B cell (primary cell): ENCODE results near the gene LRIT2. TPM values are rescaled to one million over a fixed set of nuclear protein-coding genes. Genes with fewer than 3 reads are reported as not detected.

Experiments
- ATAC-seq: fragments of 200-7000 bp; cut with Tn5 transposase; one replicate; pipeline ENCODE4 v1.10.0; 2021; ENCODE audit warnings: low read depth, mild to moderate bottlenecking, moderate number of reproducible peaks, moderate library complexity
- CTCF ChIA-PET: fragments of 350-600 bp; sonication (Branson Sonifier 250); formaldehyde crosslinking; loops from one replicate; lab custom pipeline; 2021; ENCODE audit warnings: antibody characterized with exemption, inconsistent platforms; lab: Charles Lee
- POLR2A ChIA-PET: fragments of 350-600 bp; sonication (Branson Sonifier 250); formaldehyde crosslinking; loops from one replicate; lab custom pipeline; 2021; ENCODE audit warnings: antibody characterized with exemption; lab: Charles Lee
- DNase-seq: peaks from one replicate; pipeline ENCODE4 v3.0.0; 2013
- H2AFZ ChIP-seq: 2 replicates; pipeline ENCODE4 v1.6.1; 2012; ENCODE audit warnings: mild to moderate bottlenecking, low read depth, low read length; ENCODE audit not compliant: insufficient read depth, poor library complexity, severe bottlenecking
- H3K27ac ChIP-seq, 2 donors: 1 replicate in 1 of 2; 2 replicates in 1 of 2; pipeline ENCODE4 v1.5.1; 2012 to 2013; ENCODE audit warnings: low read length in 2 of 2, mild to moderate bottlenecking in 2 of 2, moderate library complexity in 1 of 2
- H3K27me3 ChIP-seq, 4 experiments: fragments of 200-600 bp in 1 of 4; sonication (generic) in 1 of 4; replicated peaks in 1 of 4; 1 replicate in 2 of 4; 2 replicates in 2 of 4; pipeline versions ENCODE4 v1.6.1 to v1.7.0; 2013 to 2016; ENCODE audit warnings: low read length in 3 of 4, mild to moderate bottlenecking in 2 of 4, mixed read lengths in 1 of 4, moderate library complexity in 1 of 4; ENCODE audit not compliant: insufficient read depth in 4 of 4, control insufficient read depth in 3 of 4; ENCODE audit errors: control extremely low read depth in 1 of 4
- H3K36me3 ChIP-seq, 2 experiments: replicated peaks in 1 of 2; 1 replicate in 1 of 2; 2 replicates in 1 of 2; pipeline versions ENCODE4 v1.6.1 to v1.7.1; 2013; ENCODE audit warnings: low read length in 1 of 2; ENCODE audit not compliant: insufficient read depth in 2 of 2, control insufficient read depth in 1 of 2; ENCODE audit errors: control extremely low read depth in 1 of 2, extremely low read depth in 1 of 2
- H3K4me1 ChIP-seq, 2 donors: fragments of 200-600 bp in 1 of 2; sonication (generic) in 1 of 2; 1 replicate in 1 of 2; 2 replicates in 1 of 2; pipeline versions ENCODE4 v1.5.1 to v1.6.1; 2013 to 2017; ENCODE audit warnings: low read length in 2 of 2; ENCODE audit not compliant: control insufficient read depth in 2 of 2, insufficient read depth in 2 of 2
- H3K4me2 ChIP-seq: replicated peaks from 2 replicates; pipeline ENCODE3; 2012; ENCODE audit warnings: mild to moderate bottlenecking, low read depth, low read length; ENCODE audit not compliant: poor library complexity, severe bottlenecking
- H3K4me3 ChIP-seq, 5 experiments: fragments of 200-600 bp in 1 of 5; sonication (generic) in 1 of 5; 1 replicate in 3 of 5; 2 replicates in 2 of 5; pipeline versions ENCODE4 v1.5.1 to v1.7.0; 2011 to 2016; ENCODE audit warnings: low read length in 4 of 5, mild to moderate bottlenecking in 4 of 5, low read depth in 2 of 5, control low read depth in 1 of 5, moderate library complexity in 1 of 5; ENCODE audit not compliant: insufficient read depth in 1 of 5; ENCODE audit errors: control extremely low read depth in 1 of 5, extremely low read depth in 1 of 5
- H3K79me2 ChIP-seq: fragments of 200-600 bp; sonication (generic); one replicate; pipeline ENCODE4 v1.6.0; 2016; ENCODE audit warnings: low read length; ENCODE audit not compliant: control insufficient read depth, insufficient read depth
- H3K9ac ChIP-seq: fragments of 200-600 bp; sonication (generic); 2 replicates; pipeline ENCODE4 v1.6.1; 2017; ENCODE audit warnings: mild to moderate bottlenecking, low read length, moderate library complexity
- H3K9me3 ChIP-seq, 3 donors: one replicate each; pipeline versions ENCODE4 v1.6.1 to v1.7.1; 2013; ENCODE audit warnings: low read length in 2 of 3; ENCODE audit not compliant: control insufficient read depth in 2 of 3, insufficient read depth in 1 of 3; ENCODE audit errors: control extremely low read depth in 1 of 3
- H4K20me1 ChIP-seq: 2 replicates; pipeline ENCODE4 v1.6.0; 2012; ENCODE audit warnings: mild to moderate bottlenecking, low read length; ENCODE audit not compliant: insufficient read depth, control insufficient read depth, poor library complexity, severe bottlenecking
- H3K27ac Mint-ChIP-seq: one replicate; pipeline ENCODE4 v1.8.0; 2021; ENCODE audit warnings: mixed read lengths
- H3K27me3 Mint-ChIP-seq: one replicate; pipeline ENCODE4 v1.8.0; 2021; ENCODE audit warnings: mixed read lengths
- H3K4me1 Mint-ChIP-seq: one replicate; pipeline ENCODE4 v1.8.0; 2021; ENCODE audit warnings: mixed read lengths
- H3K4me3 Mint-ChIP-seq: one replicate; pipeline ENCODE4 v1.8.0; 2021; ENCODE audit warnings: mixed read lengths
- H3K9me3 Mint-ChIP-seq: one replicate; pipeline ENCODE4 v1.8.0; 2022; ENCODE audit warnings: mixed read lengths; ENCODE audit not compliant: insufficient read depth
- CTCF ChIP-seq: fragments of 200-600 bp; IDR thresholded peaks from one replicate; pipeline ENCODE4 v1.8.0; 2022; ENCODE audit warnings: antibody characterized with exemption, mild to moderate bottlenecking
- EZH2 ChIP-seq: IDR thresholded peaks from 2 replicates; pipeline ENCODE4 v1.6.1; 2012; ENCODE audit warnings: borderline replicate concordance, low read depth, mild to moderate bottlenecking, moderate library complexity, low read length; ENCODE audit not compliant: insufficient read depth, poor library complexity, severe bottlenecking
- WGBS: methylation state at CpG from one replicate; pipeline ENCODE4 v1.1.5; 2013; ENCODE audit warnings: missing lambda C conversion rate; ENCODE audit not compliant: insufficient coverage; 5-methylcytosine and 5-hydroxymethylcytosine counted together
- intact Hi-C: fragments of 100-400 bp; cut with micrococcal nuclease; formaldehyde crosslinking; loops from one replicate; pipeline ENCODE4 v1.10.0; 2022
- polyA plus RNA-seq: library from polyadenylated mRNA; depleted of rRNA; stranded (reverse); fragments of >200 nt; gene quantifications from 2 replicates; pipeline ENCODE4 v1.2.3, GENCODE V29; 2012
- total RNA-seq, 2 donors: library from RNA; stranded (reverse); fragments of 120-200 nt in 1 of 2; gene quantifications; 1 replicate in 1 of 2; 2 replicates in 1 of 2; pipeline versions ENCODE4 v1.2.3 to v1.2.4, GENCODE V29; 2013 to 2022

Gene LRIT2
- total and polyA plus RNA-seq, 2 donors (not counting 1 experiment from before 2014, with no cell fraction given): not detected

GRCh38 chr10:84211566-84211965 lies 13.8 kb downstream of the LRIT2 start:
- Histone ChIP-seq H2AFZ (no peak overlapping the region), H3K27me3 (peaks cover 0 to 4% (median 2%) of the 10 kb centered on the region in 4 experiments), H4K20me1 (no peaks in the 10 kb centered on the region), H3K4me3 (no peak overlapping the region), H3K79me2 (no peaks in the 10 kb centered on the region), H3K27ac (no peak overlapping the region), H3K4me1 (no peaks in the 10 kb centered on the region), H3K36me3 (no peaks in the 10 kb centered on the region), H3K9me3 (no peaks in the 10 kb centered on the region), H3K4me2 (no peak overlapping the region), H3K9ac (no peak overlapping the region)
- Mint-ChIP-seq H3K9me3 (no peaks in the 10 kb centered on the region), H3K27me3 (peaks cover 24% of the 10 kb centered on the region), H3K27ac (no peak overlapping the region), H3K4me3 (no peak overlapping the region), H3K4me1 (no peaks in the 10 kb centered on the region)
- CTCF ChIA-PET: interaction anchor here (1.0 to 4.0 kb wide), 3 partner anchors 14 to 72 kb away, joined by 3 to 25 read pairs (median 3); no protein-coding TSS in a partner anchor
- POLR2A ChIA-PET: no interaction called here
- no peak for DNase-seq
- ATAC-seq: no peak
- TF ChIP-seq EZH2 (no peak), CTCF (no peak)
- intact Hi-C loops: no loop called here
- WGBS: 75% methylated on average over 2 of the region's 2 CpGs

DNA sequence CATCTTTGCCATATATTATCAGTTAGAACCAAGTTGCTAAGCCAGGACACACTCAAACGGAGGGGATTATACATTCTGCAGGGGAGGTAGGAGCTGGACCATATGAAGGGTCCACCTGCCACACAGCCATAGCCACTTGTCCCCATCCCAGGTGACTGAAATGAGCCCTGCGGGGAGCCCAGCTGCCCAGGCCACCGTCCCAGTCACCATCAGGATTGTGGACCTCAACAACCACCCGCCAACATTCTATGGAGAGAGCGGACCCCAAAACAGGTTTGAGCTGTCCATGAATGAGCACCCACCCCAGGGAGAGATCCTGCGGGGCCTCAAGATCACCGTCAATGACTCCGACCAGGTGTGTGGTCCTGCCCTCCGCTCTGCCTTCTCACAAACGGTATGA lies 17.3 kb downstream of the LRIT2 start:
- CTCF ChIA-PET: interaction anchor here (0.8 to 5.6 kb wide), 5 partner anchors 9 to 60 kb away, joined by 3 to 72 read pairs (median 3); no protein-coding TSS in a partner anchor
- intact Hi-C loops: no loop called here

More for the DNA sequence above, 17.3 kb downstream of the LRIT2 start:
- no peak for TF ChIP-seq CTCF
- no peaks in the 10 kb centered on the region for H4K20me1 ChIP-seq
- Mint-ChIP-seq H3K4me3 (no peak overlapping the region), H3K27ac (no peak overlapping the region), H3K9me3 (no peaks in the 10 kb centered on the region), H3K4me1 (no peaks in the 10 kb centered on the region), H3K27me3 (peaks cover 33% of the 10 kb centered on the region)
- no peaks in the 10 kb centered on the region for H3K79me2 ChIP-seq
- H3K4me3 ChIP-seq: no peak overlapping the region
- H3K4me1 ChIP-seq: no peaks in the 10 kb centered on the region
- H2AFZ ChIP-seq: no peak overlapping the region
- WGBS: 91% methylated on average over 9 of the region's 10 CpGs
- DNase-seq (no peak), ATAC-seq (no peak)
- POLR2A ChIA-PET: no interaction called here
- H3K4me2 ChIP-seq: no peak overlapping the region
- H3K9me3 ChIP-seq: no peaks in the 10 kb centered on the region
- H3K9ac ChIP-seq: no peak overlapping the region
- H3K27ac ChIP-seq: no peak overlapping the region
- H3K36me3 ChIP-seq: no peaks in the 10 kb centered on the region
- peaks cover 0 to 4% (median 2%) of the 10 kb centered on the region in 4 experiments for H3K27me3 ChIP-seq
